Prostate gland (tissue), 2 donors: ENCODE results near the gene PAPLN.

Experiments used
- POLR2AphosphoS5 ChIP-seq: sonication (generic); formaldehyde crosslinking; IDR thresholded peaks from one replicate; pipeline ENCODE4 v1.6.1; 2017; ENCODE audit warnings: antibody characterized with exemption
- TF ChIP-seq, protein P1 (sequence below), 4 experiments: fragments of 200-600 bp in 2 of 4; fragments of 450-650 bp in 2 of 4; sonication (generic) in 2 of 4; IDR thresholded peaks; 1 replicate in 3 of 4; 2 replicates in 1 of 4; pipeline ENCODE4 v1.5.1; 2016 to 2019; ENCODE audit warnings: antibody characterized with exemption in 4 of 4, mild to moderate bottlenecking in 2 of 4, moderate library complexity in 2 of 4

- TF ChIP-seq, protein P1, sequence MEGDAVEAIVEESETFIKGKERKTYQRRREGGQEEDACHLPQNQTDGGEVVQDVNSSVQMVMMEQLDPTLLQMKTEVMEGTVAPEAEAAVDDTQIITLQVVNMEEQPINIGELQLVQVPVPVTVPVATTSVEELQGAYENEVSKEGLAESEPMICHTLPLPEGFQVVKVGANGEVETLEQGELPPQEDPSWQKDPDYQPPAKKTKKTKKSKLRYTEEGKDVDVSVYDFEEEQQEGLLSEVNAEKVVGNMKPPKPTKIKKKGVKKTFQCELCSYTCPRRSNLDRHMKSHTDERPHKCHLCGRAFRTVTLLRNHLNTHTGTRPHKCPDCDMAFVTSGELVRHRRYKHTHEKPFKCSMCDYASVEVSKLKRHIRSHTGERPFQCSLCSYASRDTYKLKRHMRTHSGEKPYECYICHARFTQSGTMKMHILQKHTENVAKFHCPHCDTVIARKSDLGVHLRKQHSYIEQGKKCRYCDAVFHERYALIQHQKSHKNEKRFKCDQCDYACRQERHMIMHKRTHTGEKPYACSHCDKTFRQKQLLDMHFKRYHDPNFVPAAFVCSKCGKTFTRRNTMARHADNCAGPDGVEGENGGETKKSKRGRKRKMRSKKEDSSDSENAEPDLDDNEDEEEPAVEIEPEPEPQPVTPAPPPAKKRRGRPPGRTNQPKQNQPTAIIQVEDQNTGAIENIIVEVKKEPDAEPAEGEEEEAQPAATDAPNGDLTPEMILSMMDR (IDR thresholded peaks at IDR 0.05), result no peak
- no peak for TF ChIP-seq POLR2AphosphoS5
These were observed 3.7 kb upstream of the PAPLN start for GRCh38 chr14:73233564-73233963.
